ENCODE measurements around the gene TMEM8B.

Gene TMEM8B

DNA sequence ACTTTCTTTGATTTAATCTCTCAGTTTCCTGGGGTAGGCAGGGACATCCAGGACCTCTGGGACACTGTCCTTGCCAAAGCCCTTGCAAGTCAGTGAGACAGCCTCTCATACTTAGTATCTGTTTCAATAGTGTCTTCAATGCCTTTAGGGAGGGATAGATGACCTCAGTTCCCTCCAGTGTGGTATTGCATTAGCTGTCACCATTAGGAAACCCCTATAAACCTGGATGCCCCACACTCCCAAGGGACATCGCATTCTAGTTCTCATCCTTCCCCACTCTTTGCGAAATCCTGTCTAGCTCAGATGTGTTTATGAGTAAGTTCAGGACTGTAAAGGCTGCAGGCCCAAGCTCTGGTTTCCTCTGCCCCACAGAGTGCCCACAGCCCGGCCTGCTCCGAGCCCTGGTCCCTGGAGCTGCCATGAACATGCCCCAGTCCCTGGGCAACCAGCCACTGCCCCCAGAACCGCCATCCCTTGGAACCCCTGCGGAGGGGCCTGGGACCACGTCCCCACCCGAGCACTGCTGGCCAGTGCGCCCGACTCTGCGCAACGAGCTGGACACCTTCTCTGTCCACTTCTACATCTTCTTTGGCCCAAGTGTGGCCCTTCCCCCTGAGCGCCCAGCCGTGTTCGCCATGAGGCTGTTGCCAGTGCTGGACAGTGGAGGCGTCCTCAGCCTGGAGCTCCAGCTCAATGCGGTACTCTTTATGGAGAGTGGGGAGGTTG is 13.2 kb downstream of the TMEM8B start:
- DNase-seq (ENCODE audit: low read depth), result no peak

DNA sequence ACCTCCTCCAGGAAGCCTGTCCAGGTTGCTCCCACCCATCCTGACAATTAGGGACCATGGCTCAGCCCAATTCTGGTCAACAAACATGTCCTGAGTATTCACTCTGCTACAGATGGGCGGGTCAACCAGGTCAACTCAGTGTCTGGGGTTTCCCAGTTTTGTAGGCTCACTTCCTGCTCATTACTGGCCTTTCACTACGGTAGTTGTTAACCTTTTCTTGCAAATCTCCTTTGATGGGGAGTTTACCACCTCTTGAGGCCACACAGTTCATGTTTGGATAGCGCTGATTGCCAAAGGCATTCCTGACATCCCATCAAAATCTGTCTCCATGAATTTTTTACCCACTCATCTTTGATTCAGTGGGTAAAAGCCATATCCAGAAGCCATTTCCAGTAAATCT is 13.8 kb downstream of the TMEM8B start:
- no peak for DNase-seq (ENCODE audit: low read depth)

DNA sequence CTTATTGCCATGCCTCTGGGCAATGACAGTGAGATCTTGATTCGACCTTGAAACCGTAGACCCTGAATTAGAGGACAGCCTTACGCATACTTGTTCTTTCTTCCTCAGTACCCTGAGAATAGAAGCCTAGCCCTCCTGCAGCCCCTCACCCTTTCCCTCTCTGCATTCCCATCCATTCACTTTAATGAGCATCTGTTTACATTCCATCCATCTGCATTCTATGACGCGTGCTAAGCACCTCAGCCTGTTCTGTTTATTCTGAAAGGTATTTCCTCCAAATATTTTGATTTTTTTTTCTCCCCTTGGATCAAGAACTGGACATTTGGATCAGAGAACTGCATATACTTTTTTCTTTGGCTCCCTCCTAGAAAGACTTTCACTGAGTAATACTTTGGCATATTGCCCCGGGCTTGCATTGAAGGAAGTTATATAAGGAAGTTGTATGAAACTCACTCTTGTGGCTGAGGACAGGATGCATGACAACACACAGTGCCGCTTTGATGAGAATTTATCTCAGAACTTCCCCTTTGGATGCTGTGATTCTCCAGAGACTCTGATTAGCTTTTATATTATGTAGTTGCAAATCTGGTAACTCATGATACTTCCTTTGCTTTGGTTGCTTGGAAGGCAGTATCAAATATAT is 15.7 kb downstream of the TMEM8B start:
- DNase-seq (ENCODE audit: low read depth), result peak; percentile 67

DNA sequence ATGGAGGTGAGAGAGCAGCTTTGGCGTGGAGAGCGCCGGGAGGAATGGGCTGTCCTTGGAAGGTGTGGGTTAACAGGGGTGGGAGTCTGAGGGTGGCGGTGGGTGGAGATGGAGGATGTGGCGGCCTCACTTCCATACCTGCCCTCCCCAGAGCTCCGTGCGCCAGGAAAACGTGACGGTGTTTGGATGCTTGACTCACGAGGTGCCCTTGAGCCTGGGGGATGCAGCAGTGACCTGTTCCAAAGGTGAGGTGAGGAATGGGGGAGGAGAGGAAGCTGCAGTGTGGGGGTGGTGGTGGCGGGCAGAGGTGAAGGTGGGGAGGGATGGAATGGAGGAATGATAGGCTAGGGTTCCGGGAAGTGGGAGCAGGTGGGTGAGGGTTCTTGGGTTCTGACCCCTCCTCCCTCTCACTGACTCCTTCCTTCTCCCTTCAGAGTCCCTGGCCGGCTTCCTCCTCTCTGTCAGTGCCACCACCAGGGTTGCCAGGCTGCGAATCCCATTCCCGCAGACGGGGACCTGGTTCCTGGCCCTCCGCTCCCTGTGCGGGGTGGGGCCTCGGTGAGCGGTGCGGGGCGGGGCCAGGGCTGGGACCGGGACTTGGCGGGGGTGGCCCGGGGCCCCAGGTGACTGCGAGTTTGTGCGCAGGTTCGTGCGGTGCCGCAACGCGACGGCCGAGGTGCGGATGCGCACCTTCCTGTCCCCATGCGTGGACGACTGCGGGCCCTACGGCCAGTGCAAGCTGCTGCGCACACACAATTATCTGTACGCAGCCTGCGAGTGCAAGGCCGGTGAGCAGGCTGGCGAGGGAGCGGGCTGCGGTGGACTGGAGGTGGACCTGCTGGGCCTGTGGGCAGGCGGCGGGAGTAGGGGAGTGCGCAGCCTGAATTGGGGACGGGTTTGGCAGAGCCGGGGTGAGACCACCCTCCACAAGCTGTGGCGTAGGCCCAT is 17.1 kb downstream of the TMEM8B start:
- DNase-seq (ENCODE audit: low read depth), result no peak

DNA sequence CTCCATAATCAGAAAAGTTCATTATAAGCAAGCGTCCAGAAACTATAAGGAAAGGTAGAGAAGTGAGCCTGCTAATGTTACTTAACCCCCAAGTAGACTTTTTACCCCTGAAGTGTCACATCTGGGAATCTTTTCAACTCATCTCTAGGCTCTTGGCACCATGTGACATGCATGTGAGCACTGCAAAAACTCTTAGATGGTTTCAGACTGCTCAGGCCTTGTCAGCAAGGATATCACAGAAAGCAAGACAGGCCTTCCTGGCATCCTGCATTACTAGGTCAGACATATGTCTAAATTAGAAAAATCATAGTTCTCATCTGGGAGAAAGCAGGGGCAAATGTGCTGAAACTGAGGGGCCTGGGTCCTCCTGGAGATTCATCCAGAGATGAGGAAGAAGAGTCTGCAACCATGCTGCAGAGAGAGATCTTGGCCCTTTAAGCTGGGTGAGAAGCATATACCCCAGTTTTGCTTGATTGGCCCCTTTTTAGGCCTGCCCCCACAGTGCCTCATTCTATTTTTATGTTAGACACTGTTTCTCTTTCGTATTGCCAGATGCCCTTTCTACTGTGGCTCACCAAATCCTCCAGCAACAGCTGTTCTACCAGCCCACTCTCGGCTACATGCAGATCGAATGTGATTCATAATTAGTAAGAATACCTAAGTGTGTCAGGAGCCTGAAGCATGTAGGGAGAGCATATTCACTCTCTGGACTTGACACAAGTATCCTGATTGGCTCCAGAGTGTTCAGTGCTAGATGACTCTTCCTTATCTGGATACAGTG is 19.0 kb downstream of the TMEM8B start:
- DNase-seq (ENCODE audit: low read depth), result peak; percentile 90

DNA sequence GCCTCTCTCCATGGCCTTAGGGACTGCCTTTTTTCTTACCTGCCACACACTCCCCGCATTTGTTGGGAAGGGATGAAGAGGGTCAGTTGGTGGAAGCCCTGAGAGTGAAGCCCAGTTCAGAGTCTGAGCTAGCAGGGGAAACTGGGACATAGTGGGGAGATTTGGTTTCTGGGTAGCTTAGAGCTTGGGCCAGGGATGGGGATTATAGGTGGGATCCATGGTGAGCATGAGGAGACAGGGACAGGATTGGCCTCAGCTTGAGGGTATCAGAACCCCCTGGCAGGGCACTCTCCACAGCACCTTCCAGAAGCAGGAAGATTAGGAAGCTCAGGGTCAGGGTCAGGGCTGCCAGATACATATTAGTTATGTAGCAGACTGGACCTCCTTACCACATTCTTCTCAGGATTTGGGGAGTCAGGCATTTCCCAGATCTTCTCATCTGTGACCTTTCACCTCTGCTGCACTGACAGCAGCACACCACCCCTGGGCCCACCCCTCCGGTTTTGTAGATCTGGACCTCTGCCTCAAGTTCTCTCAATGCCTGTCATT is 23.3 kb downstream of the TMEM8B start:
- no peak for DNase-seq (ENCODE audit: low read depth)

DNA sequence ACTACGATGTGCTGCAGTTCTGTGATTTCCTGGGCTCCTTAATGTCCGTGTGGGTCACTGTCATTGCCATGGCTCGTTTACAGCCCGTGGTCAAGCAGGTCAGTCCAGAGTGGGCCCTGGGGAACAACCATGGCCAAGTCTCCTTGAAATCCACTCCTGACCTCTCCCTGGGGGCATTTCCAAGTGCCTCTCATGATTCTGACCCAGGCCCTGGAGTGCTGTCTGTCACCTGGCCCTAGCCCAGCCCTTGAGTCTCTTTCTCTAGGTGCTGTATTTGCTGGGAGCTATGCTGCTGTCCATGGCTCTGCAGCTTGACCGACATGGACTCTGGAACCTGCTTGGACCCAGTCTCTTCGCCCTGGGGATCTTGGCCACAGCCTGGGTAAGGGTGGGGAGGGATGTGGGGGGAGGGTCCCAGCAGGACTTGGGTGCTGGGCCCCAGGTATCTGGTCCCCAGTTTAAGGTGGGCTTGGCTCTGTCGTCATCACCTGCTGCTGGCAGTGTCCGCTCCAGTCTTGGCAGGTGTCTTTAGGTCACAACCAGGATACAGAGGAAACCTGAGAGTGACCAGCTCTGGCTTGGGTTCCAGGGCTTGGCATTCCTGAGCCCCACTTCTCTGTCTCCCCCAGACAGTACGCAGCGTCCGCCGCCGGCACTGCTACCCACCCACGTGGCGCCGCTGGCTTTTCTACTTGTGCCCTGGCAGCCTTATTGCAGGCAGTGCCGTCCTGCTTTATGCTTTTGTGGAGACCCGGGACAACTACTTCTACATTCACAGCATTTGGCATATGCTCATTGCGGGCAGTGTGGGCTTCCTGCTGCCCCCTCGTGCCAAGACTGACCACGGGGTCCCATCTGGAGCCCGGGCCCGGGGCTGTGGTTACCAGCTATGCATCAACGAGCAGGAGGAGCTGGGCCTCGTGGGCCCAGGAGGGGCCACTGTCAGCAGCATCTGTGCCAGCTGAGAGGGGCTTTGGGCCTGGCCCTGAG is 24.1 kb downstream of the TMEM8B start:
- DNase-seq (ENCODE audit: low read depth), result no peak

DNA sequence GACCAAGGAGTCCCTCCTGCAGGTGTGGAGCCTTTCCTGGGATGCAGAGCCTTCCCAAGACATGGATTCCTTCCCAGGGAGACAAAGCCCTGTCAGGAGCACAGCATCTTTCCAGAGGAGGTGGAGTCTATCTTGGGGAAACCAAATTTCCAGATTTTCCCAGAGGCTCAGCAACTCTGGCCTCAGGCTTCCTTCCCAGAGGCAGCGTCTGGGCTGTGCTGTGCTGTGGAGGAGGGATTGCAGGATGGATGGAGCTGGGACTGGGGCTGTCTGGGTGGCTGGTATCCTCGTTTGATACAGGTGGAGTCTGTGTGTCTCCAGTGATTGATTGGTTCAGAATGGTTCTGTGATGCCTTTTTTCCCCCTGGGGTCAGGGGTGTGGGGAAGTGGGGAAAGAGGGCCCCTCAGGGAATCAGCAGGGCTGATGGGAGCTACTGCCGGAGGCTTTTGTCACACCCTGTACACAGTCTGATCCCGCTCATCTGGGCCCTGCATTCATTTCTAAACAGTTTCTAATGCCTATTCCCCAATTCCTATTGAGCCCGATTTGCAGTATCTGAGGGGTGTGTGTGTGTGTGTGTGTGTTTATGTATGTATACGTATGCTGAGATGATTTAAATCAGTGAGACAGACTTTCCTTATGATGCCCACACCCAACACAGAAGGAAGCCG is 25.2 kb downstream of the TMEM8B start:
- no peak for DNase-seq (ENCODE audit: low read depth)

DNA sequence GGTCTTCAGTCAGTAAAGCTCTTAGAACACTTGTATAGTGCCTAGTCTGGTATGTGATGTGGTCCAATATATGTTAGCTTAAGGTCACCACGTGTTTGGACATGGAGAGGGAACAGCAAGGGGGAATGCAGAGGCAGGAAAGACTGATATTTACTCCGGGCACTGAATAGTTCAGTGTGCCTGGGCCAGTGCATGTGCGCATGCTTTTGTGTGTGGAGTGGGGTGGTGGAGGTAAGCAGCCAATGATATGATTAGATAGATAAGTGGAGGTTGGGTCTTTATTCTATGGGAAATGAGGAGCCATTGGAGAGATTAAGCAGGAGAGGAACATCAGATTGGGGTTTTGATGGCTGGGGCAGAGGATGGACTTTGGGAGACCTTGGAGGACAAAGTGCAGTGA is 27.2 kb downstream of the TMEM8B start:
- no peak for DNase-seq (ENCODE audit: low read depth)

DNA sequence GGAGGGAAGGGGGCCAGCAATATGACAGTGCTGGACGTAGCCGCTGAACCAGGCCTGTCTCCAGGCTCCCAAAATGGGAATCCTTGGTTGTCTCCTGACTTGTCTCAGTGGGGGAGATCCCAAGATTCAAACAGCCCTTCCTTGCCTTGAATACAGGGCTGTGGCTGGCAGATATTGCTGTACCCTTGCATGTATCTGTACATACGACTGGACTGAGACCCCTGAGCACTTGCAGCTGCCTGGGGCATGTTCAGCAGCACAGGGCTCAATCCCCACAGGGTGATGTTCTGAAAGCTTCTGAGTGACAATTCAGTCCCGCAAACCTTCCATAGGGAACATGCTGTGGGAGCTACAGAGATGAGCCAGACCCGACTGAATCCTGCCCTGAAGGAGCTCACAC is 27.9 kb downstream of the TMEM8B start:
- no peak for DNase-seq (ENCODE audit: low read depth)

DNA sequence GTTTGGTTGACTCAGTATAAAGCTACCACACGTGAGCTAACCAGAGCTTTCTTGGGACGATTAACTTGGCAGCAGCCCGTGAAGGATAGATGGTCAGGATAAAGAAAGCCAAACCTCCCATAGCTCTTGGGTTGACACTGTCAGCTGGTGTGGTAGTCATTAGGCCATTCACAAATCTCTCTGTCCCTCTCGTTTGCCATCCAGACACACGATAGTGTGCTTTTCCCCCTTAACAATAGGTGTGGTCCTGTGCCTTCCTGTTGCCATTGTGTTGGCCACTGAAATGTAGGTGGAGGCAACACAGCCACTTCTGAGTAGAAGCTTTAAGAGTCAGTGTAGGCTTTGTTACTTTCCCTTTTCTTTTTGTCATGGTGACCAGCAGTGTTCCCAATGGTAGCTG is 29.4 kb downstream of the TMEM8B start:
- no peak for DNase-seq (ENCODE audit: low read depth)

DNA sequence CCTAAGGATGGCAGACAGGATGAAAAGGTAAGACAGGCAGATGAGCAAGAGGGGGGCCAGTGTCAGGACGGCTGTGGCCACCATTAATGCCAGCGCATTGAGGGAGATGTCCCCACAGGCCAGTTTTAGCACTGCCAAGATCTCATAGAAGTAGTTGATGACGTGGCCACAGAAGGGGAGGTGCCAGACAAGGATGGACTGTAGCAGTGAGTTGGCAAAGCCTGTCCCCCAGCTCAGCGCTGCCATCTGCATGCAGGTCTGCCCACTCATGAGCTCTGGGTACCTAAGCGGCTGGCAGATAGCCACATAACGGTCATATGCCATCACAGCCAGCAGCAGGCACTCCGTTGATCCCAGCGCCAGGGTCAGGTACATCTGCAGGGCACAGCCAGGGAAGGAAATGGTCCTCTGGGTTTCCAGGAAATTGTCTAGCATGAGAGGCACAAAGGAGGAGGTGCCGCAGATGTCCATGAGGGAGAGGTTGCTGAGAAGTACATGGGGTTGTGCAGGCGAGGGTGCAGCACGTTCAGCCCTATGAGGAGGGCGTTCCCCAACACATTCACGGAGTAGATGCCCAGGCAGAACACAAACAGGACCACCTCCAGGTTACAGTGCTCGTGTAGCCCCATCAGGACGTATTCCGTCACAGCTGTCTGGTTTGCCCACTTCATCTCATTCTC is 30.4 kb downstream of the TMEM8B start:
- no peak for DNase-seq (ENCODE audit: low read depth)

DNA sequence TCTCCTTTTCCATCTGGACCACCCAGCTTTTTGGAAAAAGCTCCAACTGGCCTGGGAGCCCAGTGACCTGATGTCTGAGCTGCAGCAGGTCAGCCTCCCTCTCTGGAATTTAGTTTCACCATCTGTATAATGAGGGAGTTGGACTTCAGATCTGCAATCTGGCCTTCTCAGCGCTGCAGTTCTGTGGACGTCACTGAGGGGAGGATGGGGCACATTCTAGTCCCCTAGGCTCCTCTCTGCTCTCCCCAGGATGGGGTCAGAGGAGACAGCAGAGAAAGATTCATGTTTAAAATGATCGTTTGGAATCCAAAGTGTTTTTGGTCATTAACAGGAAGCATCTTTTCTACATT is 30.9 kb downstream of the TMEM8B start:
- no peak for DNase-seq (ENCODE audit: low read depth)

DNA sequence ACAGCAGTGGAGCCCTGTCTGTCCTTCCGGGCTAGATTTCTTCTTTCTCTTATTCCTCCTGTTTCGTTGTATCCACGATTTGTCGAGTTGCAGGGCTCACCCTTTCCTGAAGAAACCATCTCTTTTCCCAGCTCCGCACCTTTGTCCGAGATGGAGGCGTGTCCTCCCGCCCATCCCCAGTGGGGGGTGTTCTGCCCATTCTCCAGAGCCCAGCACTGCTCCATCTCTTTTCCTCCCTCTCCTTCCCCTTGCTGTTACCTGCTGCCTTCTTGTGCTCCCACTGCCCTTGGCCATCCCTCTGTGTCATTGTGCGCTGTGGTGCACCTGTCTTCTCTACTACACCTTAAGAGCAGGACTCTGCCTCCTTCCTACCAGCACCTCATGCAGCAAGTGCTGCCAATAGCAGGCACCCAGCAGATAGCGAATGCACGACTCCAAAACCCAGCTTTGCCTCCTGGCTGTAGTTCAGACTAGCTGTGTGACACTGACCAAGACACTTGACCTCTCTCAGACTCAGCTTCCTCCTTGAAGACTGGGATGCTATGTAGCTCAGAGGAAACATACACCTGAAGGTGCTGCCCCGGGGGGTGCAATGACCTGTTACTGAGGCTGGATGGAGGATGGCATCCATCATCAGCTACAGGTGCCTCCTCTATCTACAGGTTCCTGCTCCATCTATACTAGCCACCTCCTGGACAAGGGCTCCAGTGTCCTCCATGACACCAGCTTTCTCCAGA is 32.3 kb downstream of the TMEM8B start:
- DNase-seq (ENCODE audit: low read depth), result no peak

DNA sequence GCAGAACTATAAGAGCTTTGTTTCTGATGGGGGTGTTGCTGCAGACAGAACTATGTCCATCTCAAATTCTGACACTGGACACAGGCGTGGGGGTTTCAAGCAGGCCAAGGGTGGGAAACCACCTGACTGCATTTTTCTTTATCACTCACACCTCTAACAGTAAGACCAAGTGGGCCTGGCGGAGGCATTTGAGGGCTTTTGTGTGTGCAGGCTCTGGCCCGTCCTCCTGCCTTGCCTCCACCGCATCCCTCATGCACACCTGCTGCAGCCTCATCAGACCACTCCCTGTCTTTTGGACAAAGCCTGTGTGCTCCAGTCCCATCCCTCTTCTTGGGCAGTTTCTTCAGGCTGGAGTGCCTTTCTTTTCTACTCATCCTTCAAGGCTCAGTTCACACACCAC is 33.3 kb downstream of the TMEM8B start:
- no peak for DNase-seq (ENCODE audit: low read depth)

DNA sequence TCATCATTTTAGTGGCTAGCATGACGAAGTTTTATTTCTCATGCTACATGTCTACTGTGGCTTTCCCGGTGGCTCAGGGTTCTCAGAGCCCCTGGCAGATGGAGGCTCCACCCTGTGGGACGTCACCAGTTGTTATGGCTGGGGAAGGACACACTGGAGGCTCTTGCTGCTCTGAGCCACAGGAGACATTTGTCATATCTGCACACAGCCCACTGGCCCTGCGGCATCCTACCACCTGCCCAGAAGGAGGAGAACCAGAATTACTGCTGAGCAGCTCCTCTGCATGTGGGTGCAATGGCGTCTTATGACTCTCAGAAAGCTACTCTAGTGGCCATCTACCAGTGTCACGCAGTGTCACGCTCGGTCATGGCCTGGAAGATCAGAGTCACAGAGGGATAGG is 34.6 kb downstream of the TMEM8B start:
- DNase-seq (ENCODE audit: low read depth), result no peak

DNA sequence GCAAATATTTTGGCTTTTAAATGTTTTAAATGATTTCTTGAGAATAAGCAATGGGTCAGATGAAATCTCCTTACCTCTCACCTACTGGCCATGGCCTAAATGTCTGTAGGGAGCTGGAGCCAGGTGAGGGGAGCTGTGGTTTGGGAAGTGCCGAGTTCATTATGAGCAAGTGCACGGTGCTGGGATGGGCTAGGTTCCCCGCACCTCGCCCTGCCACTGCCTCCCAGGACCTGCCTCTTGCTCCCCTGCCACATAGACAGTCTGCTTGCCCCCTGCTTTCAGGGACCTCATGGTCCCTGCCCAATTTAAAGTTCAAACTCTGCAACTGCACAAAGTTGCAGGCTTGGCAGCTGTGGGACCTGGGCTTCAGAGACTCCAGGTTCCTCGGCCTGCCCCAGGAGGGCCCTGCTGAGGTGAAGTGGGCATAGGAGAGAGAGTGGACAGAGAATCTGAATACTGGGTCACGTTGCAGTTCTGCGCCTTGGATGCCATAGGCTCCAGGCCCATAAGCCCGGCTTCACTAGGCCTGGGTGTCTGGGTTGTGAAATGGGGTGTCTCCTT is 35.7 kb downstream of the TMEM8B start:
- no peak for DNase-seq (ENCODE audit: low read depth)

DNA sequence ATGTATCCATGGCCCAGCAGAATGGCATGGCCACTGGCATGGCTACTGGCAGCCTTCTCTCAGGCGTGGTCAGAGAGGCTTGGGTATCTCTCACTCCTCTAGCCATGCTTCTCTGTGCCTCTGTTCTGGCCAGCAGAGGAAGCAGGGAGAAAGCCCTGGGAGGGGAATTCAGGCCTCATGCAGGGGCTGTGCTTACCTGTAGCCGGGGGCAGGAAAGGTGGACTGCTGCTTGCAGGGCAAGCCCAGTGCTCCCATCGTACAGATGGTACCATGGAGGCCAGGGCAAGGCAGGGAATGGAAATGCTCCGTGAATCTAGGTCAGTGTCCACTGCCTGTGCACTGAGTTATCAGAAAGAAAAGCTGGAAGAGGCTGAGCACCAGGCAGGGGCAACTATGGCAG is 38.5 kb downstream of the TMEM8B start:
- DNase-seq (ENCODE audit: low read depth), result no peak
